DMS153 treated with DMSO at 0.1 percent for 48 hours (cell line): ENCODE data around the gene TNNI2.
"Not testable (repeated sequence)": the region's sequence is repeated elsewhere in the genome, so short reads cannot be mapped to it uniquely, and the experiment has no call there.

Experiments
- DNase-seq: peaks from one replicate; lab custom pipeline; 2025; ENCODE audit not compliant: unreplicated experiment; lab: John Stamatoyannopoulos, UW

TNNI2 gene

GRCh38 chr11:1883346-1884302 lies 44.8 kb downstream of the TNNI2 start:
- no peak for DNase-seq

GRCh38 chr11:1884303-1884700 lies 45.5 kb downstream of the TNNI2 start:
- no peak for DNase-seq

- DNase-seq = not testable (repeated sequence)
These were observed 47.8 kb downstream of the TNNI2 start for GRCh38 chr11:1886551-1886950.

- no peak for DNase-seq
These were observed 48.9 kb downstream of the TNNI2 start for GRCh38 chr11:1887451-1888346.

- no peak for DNase-seq
These were observed 49.6 kb downstream of the TNNI2 start for GRCh38 chr11:1888347-1888753.

GRCh38 chr11:1888811-1889210 lies 50.0 kb downstream of the TNNI2 start:
- no peak for DNase-seq

- no peak for DNase-seq
These were observed 50.6 kb downstream of the TNNI2 start for GRCh38 chr11:1889224-1889930.

- DNase-seq = no peak
These were observed 51.4 kb downstream of the TNNI2 start for GRCh38 chr11:1889941-1890855.
